SW 1271 (cell line): ENCODE results near the gene CPED1.

Experiments
- DNase-seq, 2 experiments: peaks; one replicate each; lab custom pipeline; 2025; lab: John Stamatoyannopoulos, UW

CPED1 gene

DNA sequence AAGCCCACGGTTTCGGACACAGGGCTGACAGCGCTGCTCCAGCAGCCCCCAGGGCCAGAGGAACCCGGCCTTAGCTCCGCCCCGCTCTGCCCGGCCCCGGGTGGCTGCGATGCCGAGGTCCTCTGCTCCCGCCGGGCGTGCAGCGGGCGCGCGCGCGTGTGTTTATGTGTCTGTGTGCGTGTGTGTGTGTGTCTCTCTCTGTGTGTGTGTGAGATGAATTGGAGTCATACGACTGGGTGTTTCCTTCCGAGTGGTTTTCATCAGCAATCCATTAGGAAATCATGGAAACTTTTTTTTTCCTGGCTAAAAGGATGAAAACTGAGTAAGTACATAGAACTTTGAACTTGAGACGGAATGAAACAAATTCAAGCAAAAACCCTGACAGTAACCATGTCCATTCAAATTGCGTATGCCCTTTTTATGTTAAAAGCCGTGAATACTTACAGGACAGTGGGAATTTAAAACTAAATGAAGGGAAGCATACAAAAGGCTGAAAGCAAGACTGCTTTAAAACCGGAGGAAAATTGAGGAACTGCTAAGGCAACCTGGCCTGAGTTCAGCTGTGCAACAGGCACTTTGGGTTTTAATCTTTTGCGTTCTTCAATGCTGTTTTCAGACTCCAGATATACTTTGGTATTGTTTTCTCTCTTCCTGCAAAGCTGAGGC, at the start of gene CPED1:
TSS of gene CPED1 (plus strand) at position 121 of the 666 bp plus-strand sequence. CDS start 911 bp downstream, outside the sequence.
- DNase-seq: no peak

DNA sequence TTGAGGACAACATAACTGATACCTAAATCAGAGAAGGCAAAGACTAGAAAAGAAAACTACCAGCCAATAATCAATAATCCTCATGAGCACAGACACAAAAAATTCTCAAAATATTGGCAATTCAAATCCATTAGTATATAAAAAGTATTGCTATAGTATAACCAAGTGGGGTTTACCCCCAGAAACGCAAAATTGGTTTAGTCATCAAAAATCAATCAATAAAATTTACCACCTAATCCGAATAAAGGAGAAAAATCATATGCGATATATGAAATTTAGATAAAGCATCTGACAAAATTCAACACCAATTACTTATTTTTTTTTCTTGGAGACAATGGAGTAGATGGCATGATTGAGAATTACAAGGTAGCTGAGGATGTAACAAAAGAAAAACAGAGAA, 49.2 kb upstream of the CPED1 start:
- no peak for DNase-seq

DNA sequence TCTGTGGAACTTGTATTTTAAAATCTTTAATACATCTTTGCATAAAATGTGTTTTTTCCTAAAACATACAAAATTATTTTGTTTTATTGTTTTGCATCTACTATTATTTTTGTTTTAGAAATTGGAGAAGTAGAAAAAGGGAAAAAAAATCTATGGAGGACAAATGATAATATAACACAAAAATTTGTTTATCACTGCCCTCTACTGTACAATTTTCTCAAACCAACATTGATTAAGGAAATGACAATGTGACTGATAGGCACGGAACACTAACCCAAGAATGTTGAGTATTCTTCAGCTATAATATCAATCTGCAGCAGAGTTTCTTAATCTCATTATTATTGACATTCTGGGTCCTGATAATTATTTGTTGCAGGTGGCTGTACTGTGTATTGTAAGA, 47.4 kb upstream of the CPED1 start:
- DNase-seq: peak in 1 of 2 experiments; percentile 25

DNA sequence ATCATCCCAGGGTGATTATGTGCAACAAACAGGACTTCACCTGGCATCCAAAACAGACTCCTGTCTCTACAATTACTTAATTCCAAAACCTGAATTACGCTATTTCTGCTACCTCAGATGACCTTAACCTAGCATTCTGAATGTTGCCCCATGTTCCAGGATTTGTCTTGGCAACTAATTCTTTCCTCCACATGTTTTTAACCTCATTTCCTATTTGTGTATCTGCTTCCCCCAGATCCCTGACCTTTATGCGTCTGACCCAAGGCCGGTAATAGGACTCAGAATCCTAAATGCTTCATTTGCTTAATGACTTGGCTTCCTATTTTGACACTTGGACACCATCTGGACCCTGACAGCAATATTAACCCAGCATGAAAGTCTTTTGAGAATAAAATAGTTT, 46.7 kb upstream of the CPED1 start:
- DNase-seq: no peak

DNA sequence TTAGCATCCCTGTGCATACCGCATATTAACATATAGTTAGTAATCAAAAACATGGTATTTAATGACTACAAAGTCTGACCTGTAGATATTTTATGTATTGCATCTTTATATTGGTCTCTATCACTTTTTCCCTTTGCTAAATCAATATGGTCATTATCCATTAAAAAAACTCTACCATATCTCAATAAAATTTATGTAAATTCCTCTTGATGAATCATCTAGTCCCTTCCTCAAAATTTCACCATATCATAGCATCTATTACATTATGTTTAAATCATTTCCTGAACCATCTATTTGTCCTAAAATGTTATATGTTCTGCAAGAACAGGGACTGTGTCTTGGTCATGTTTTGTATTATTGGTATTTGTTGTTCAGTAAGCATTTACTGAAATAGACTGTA, 45.6 kb upstream of the CPED1 start:
- no peak for DNase-seq

- no peak for DNase-seq
Observed at GRCh38 chr7:120944826-120945562, 43.5 kb upstream of the CPED1 start.

DNA sequence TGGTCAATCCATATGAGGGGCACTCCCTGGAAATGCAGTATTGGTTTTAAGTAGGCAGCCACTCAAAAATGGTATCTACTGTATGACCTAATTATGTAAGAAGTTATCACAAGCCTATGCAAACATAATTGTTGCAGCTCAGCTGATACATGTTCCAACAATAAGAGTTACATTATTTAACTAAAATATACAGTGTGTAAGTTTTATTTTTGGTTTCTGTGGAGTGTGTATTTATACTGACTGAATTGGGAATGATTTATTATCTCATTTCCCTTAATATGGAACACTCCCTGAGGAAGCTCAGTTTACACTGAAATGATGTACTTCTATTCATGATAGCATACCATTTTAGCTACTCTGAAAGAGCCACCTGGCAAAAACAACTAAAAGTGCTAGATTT, 40.5 kb upstream of the CPED1 start:
- no peak for DNase-seq

- no peak for DNase-seq
Observed at GRCh38 chr7:120949393-120949911, 39.1 kb upstream of the CPED1 start.

GRCh38 chr7:120949998-120950538, 38.4 kb upstream of the CPED1 start:
- DNase-seq: no peak

GRCh38 chr7:120950539-120951308, 37.8 kb upstream of the CPED1 start, which contains the start of gene ING3:
TSS of gene ING3 (plus strand) at chr7:120950777. CDS start at chr7:120950897, 120 bp downstream.
- peak; percentile 90 to 97 for DNase-seq

GRCh38 chr7:120951309-120951699, 37.2 kb upstream of the CPED1 start:
- no peak for DNase-seq

GRCh38 chr7:120951826-120952225, 36.7 kb upstream of the CPED1 start:
- no peak for DNase-seq

DNA sequence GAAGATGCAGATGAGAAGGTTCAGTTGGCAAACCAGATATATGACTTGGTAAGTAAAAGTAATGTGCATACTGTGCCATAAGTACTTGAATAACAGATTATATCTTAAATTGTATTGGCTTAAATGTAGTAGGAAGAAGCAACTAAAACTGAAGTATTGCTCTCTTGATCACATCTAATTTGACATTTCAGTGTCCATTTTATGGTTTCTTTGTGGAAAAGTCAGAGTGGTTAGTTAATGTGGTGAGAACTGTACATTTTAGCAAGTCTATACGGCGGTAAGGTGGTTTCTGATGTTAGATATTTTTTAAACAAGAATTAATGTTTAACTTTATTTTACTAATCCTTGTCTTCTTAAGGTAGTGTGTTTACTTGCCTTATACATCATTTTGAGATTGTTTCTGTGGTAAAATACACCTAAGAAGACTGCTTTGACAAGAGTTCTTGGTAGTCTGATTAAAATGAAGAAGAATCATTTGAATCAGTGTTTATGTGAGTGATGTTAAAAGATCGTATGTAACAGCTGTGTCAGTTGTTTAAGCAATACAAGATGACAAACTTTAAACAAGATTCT, 32.8 kb upstream of the CPED1 start:
- DNase-seq: no peak

GRCh38 chr7:120959929-120960484, 28.5 kb upstream of the CPED1 start:
- no peak for DNase-seq

- DNase-seq: no peak
Observed at GRCh38 chr7:120960714-120961113, 27.8 kb upstream of the CPED1 start.

GRCh38 chr7:120961638-120962173, 26.8 kb upstream of the CPED1 start:
- no peak for DNase-seq

DNA sequence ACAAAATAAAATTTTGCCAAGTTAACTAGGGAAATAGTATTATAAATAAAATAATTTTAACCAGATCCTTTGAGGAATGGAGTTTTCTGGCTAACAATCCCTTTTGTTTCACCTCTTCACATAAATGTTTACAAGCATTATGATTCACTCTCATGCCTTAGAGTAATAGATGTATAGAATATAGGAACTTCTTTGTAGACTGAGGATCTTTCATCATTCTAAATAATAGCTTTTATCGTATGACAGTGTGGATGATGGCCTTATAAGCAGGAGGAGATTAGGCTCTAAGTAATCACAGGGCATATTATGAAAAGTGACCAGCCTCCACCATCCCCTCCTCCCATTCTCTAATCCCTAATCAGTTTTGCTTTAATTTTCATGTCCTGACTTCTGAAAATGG, 24.4 kb upstream of the CPED1 start:
- no peak for DNase-seq

DNA sequence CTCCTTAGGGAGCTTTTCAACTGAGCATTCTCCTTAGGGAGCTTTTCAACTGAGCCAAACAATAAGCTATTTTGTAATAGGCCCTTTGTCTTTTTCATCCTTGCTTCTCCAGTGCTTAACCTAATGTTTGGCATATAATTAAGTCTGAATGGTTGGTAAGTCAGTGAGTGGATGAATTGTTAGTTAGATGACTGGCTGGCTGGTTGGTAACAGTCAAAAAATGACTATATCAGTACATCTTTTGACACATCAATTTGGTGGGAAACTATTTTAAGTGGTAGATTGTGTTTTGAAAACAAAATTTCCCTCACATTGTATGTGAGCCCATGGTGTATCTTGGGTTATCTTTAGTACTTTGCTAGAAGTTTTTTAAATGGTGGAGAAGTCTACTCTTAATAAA, 21.6 kb upstream of the CPED1 start:
- no peak for DNase-seq

DNA sequence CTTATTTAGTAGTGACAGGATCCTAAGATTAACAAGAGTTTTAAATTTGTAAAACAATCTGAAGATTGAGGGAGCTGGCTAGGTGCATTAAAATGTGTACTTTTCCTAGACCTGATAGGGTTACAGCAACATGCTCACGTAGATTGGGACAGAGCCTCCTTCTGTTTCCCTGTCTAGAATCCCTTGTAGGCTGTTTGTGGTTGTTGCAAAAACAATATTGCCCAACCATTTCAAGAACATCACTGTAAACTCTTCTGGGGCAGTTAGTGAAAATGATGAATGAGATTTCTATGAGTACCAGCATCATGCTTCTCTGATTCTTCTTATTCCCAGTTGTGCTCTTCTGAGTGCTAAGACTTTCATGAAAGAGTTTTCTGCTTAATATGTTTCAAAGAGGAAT, 14.7 kb upstream of the CPED1 start:
- DNase-seq: no peak

- DNase-seq: no peak
Observed at GRCh38 chr7:120979765-120980499, 8.6 kb upstream of the CPED1 start.

GRCh38 chr7:120981117-120981516, 7.4 kb upstream of the CPED1 start:
- DNase-seq: no peak
